ENCODE data around the gene SYT1.

Gene SYT1

GRCh38 chr12:78959556-78959955 is 95.0 kb downstream of the SYT1 start:
- TF ChIP-seq RARB (CRISPR knock-in tag; IDR thresholded peaks at IDR 0.05), result no peak
- peak; percentile 63 for ATAC-seq

- TF ChIP-seq ISL1 (CRISPR knock-in tag; IDR thresholded peaks at IDR 0.05) (no peak), TCF4 (CRISPR knock-in tag; IDR thresholded peaks at IDR 0.05; ENCODE audit: borderline replicate concordance) (no peak), ZNF70 (CRISPR knock-in tag; IDR thresholded peaks at IDR 0.05) (no peak), CREB5 (CRISPR knock-in tag; IDR thresholded peaks at IDR 0.05; ENCODE audit: low read depth) (no peak)
- ATAC-seq, result no peak
These were observed 96.6 kb downstream of the SYT1 start for GRCh38 chr12:78961171-78961570.

GRCh38 chr12:78963439-78964227 is 99.1 kb downstream of the SYT1 start:
- TF ChIP-seq ZFP30 (CRISPR knock-in tag; IDR thresholded peaks at IDR 0.05), result no peak
- ATAC-seq, result peak; percentile 41

- no peak for ATAC-seq
- TF ChIP-seq ZNF8 (CRISPR knock-in tag; IDR thresholded peaks at IDR 0.05) (no peak), SNAI2 (CRISPR knock-in tag; IDR thresholded peaks at IDR 0.05) (no peak), ZC3H10 (CRISPR knock-in tag; IDR thresholded peaks at IDR 0.05) (no peak), PATZ1 (CRISPR knock-in tag; IDR thresholded peaks at IDR 0.05; ENCODE audit: borderline replicate concordance) (no peak), BACH2 (CRISPR knock-in tag; IDR thresholded peaks at IDR 0.05; ENCODE audit: borderline replicate concordance) (no peak), ARNTL (CRISPR knock-in tag; IDR thresholded peaks at IDR 0.05; ENCODE audit: borderline replicate concordance, low read depth) (no peak), TOX (CRISPR knock-in tag; IDR thresholded peaks at IDR 0.05; ENCODE audit: borderline replicate concordance) (no peak), PPARA (CRISPR knock-in tag; IDR thresholded peaks at IDR 0.05; ENCODE audit: borderline replicate concordance) (no peak), ZFP3 (CRISPR knock-in tag; IDR thresholded peaks at IDR 0.05) (no peak)
These were observed 99.9 kb downstream of the SYT1 start for GRCh38 chr12:78964521-78964920.

GRCh38 chr12:78966062-78966461 is 101.5 kb downstream of the SYT1 start:
- TF ChIP-seq BACH2 (CRISPR knock-in tag; IDR thresholded peaks at IDR 0.05; ENCODE audit: borderline replicate concordance), result no peak
- TF ChIP-seq SNAI2 (CRISPR knock-in tag; IDR thresholded peaks at IDR 0.05), result no peak
- no peak for TF ChIP-seq ZC3H10 (CRISPR knock-in tag; IDR thresholded peaks at IDR 0.05)
- no peak for TF ChIP-seq TCF4 (CRISPR knock-in tag; IDR thresholded peaks at IDR 0.05; ENCODE audit: borderline replicate concordance)
- TF ChIP-seq ZNF8 (CRISPR knock-in tag; IDR thresholded peaks at IDR 0.05), result no peak
- no peak for TF ChIP-seq TOX (CRISPR knock-in tag; IDR thresholded peaks at IDR 0.05; ENCODE audit: borderline replicate concordance)
- TF ChIP-seq POU6F1 (CRISPR knock-in tag; IDR thresholded peaks at IDR 0.05; ENCODE audit: borderline replicate concordance, low read depth), result no peak
- TF ChIP-seq ZNF70 (CRISPR knock-in tag; IDR thresholded peaks at IDR 0.05), result no peak
- TF ChIP-seq ZFP3 (CRISPR knock-in tag; IDR thresholded peaks at IDR 0.05), result no peak
- TF ChIP-seq ISL1 (CRISPR knock-in tag; IDR thresholded peaks at IDR 0.05), result no peak
- TF ChIP-seq PATZ1 (CRISPR knock-in tag; IDR thresholded peaks at IDR 0.05; ENCODE audit: borderline replicate concordance), result no peak
- TF ChIP-seq OSR1 (CRISPR knock-in tag; IDR thresholded peaks at IDR 0.05), result no peak
- no peak for TF ChIP-seq ARNTL (CRISPR knock-in tag; IDR thresholded peaks at IDR 0.05; ENCODE audit: borderline replicate concordance, low read depth)
- no peak for TF ChIP-seq CREB5 (CRISPR knock-in tag; IDR thresholded peaks at IDR 0.05; ENCODE audit: low read depth)
- TF ChIP-seq TSHZ2 (CRISPR knock-in tag; IDR thresholded peaks at IDR 0.05), result no peak
- TF ChIP-seq ZNF565 (CRISPR knock-in tag; conservative IDR thresholded peaks at IDR 0.05; ENCODE audit: low read depth), result no peak
- no peak for ATAC-seq

All from SK-N-SH treated with all-trans-retinoic acid at 6 μM for 48 hours (cell line).